WTC11 (cell line): ENCODE results near the gene ICAM1. TPM values are rescaled to one million over a fixed set of nuclear protein-coding genes. Genes with fewer than 3 reads are reported as not detected.

Experiments
- ATAC-seq: fragments of 200-7000 bp; cut with Tn5 transposase; 2 replicates; pipeline ENCODE4 v1.10.0; 2021; ENCODE audit warnings: mild to moderate bottlenecking, moderate library complexity
- CTCF ChIA-PET: fragments of 300-600 bp; sonication (Branson Sonifier 250); formaldehyde crosslinking; loops from one replicate; lab custom pipeline; 2021; ENCODE audit warnings: antibody characterized with exemption; lab: Charles Lee
- POLR2A ChIA-PET: fragments of 350-600 bp; sonication (Branson Sonifier 250); formaldehyde crosslinking; loops from one replicate; lab custom pipeline; 2021; ENCODE audit warnings: antibody characterized with exemption; lab: Charles Lee
- DNase-seq: peaks from one replicate; pipeline ENCODE4 v3.0.0; 2021; ENCODE audit warnings: low spot score
- H3K27ac Mint-ChIP-seq: 2 replicates; pipeline ENCODE4 v1.8.0; 2021; ENCODE audit warnings: mixed read lengths
- H3K27me3 Mint-ChIP-seq: 2 replicates; pipeline ENCODE4 v1.8.0; 2021; ENCODE audit warnings: low read depth, mild to moderate bottlenecking, moderate library complexity, mixed read lengths
- H3K36me3 Mint-ChIP-seq: 2 replicates; pipeline ENCODE4 v1.8.0; 2021; ENCODE audit warnings: mixed read lengths
- H3K4me1 Mint-ChIP-seq: 2 replicates; pipeline ENCODE4 v1.8.0; 2022; ENCODE audit warnings: mixed read lengths
- H3K4me3 Mint-ChIP-seq: 2 replicates; pipeline ENCODE4 v1.8.0; 2021; ENCODE audit warnings: mild to moderate bottlenecking, moderate library complexity, mixed read lengths
- H3K9me3 Mint-ChIP-seq: 2 replicates; pipeline ENCODE4 v1.8.0; 2021; ENCODE audit warnings: mixed read lengths
- ARID4B ChIP-seq: sonication (generic); formaldehyde crosslinking; IDR thresholded peaks from 2 replicates; pipeline ENCODE4 v1.8.0; 2023; ENCODE audit warnings: missing genetic modification reagents, mild to moderate bottlenecking, borderline replicate concordance
- ATF2 ChIP-seq: sonication (generic); formaldehyde crosslinking; IDR thresholded peaks from 2 replicates; pipeline ENCODE4 v1.8.1; 2022; ENCODE audit warnings: low read depth, missing genetic modification reagents, borderline replicate concordance
- CBFB ChIP-seq: sonication (generic); formaldehyde crosslinking; IDR thresholded peaks from 2 replicates; pipeline ENCODE4 v1.8.1; 2022; ENCODE audit warnings: mild to moderate bottlenecking, low read depth, missing genetic modification reagents
- E2F5 ChIP-seq: sonication (generic); formaldehyde crosslinking; IDR thresholded peaks from 2 replicates; pipeline ENCODE4 v1.8.1; 2022; ENCODE audit warnings: mild to moderate bottlenecking, moderate library complexity, missing genetic modification reagents
- EMX1 ChIP-seq: fragments of 250-450 bp; sonication (Bioruptor Pico); IDR thresholded peaks from 2 replicates; pipeline ENCODE4 v1.8.0; 2021; ENCODE audit warnings: mild to moderate bottlenecking
- FOXK1 ChIP-seq: sonication (generic); formaldehyde crosslinking; IDR thresholded peaks from 2 replicates; pipeline ENCODE4 v1.8.0; 2022; ENCODE audit warnings: mild to moderate bottlenecking, moderate library complexity, missing genetic modification reagents
- FOXP4 ChIP-seq: sonication (generic); formaldehyde crosslinking; IDR thresholded peaks from 2 replicates; pipeline ENCODE4 v1.8.0; 2022; ENCODE audit warnings: mild to moderate bottlenecking, missing genetic modification reagents
- GRHL2 ChIP-seq: fragments of 250-450 bp; sonication (Bioruptor Pico); IDR thresholded peaks from 2 replicates; pipeline ENCODE4 v1.8.0; 2022; ENCODE audit warnings: mild to moderate bottlenecking, moderate library complexity; ENCODE audit not compliant: insufficient replicate concordance, severe bottlenecking
- KAT7 ChIP-seq: sonication (generic); formaldehyde crosslinking; IDR thresholded peaks from 2 replicates; pipeline ENCODE4 v1.8.1; 2023; ENCODE audit warnings: missing genetic modification reagents, mild to moderate bottlenecking, borderline replicate concordance
- MAX ChIP-seq: sonication (generic); formaldehyde crosslinking; IDR thresholded peaks from 2 replicates; pipeline ENCODE4 v1.8.0; 2022; ENCODE audit warnings: mild to moderate bottlenecking, missing genetic modification reagents
- NFATC4 ChIP-seq: fragments of 250-450 bp; sonication (Bioruptor Pico); IDR thresholded peaks from 2 replicates; pipeline ENCODE4 v1.9.0; 2021; ENCODE audit warnings: mild to moderate bottlenecking
- NFYB ChIP-seq: sonication (generic); formaldehyde crosslinking; conservative IDR thresholded peaks from 2 replicates; pipeline ENCODE4 v1.8.0; 2022; ENCODE audit warnings: low read depth, missing genetic modification reagents
- NR3C1 ChIP-seq: sonication (generic); formaldehyde crosslinking; conservative IDR thresholded peaks from 2 replicates; pipeline ENCODE4 v1.8.1; 2023; ENCODE audit warnings: low read depth, mild to moderate bottlenecking, missing genetic modification reagents
- RORB ChIP-seq: fragments of 250-450 bp; sonication (Bioruptor Pico); IDR thresholded peaks from 2 replicates; pipeline ENCODE4 v1.9.0; 2021; ENCODE audit warnings: mild to moderate bottlenecking
- TEAD4 ChIP-seq: sonication (generic); formaldehyde crosslinking; IDR thresholded peaks from 2 replicates; pipeline ENCODE4 v1.8.0; 2022; ENCODE audit warnings: mild to moderate bottlenecking, missing genetic modification reagents
- ZBTB43 ChIP-seq: sonication (generic); formaldehyde crosslinking; IDR thresholded peaks from 2 replicates; pipeline ENCODE4 v1.8.1; 2023; ENCODE audit warnings: mild to moderate bottlenecking, missing genetic modification reagents
- ZNF138 ChIP-seq: sonication (generic); formaldehyde crosslinking; conservative IDR thresholded peaks from 2 replicates; pipeline ENCODE4 v1.8.1; 2022; ENCODE audit warnings: mild to moderate bottlenecking, moderate library complexity, missing genetic modification reagents
- ZNF317 ChIP-seq: sonication (generic); formaldehyde crosslinking; IDR thresholded peaks from 2 replicates; pipeline ENCODE4 v1.8.1; 2023; ENCODE audit warnings: low read depth, mild to moderate bottlenecking, moderate library complexity, missing genetic modification reagents, borderline replicate concordance
- ZNF416 ChIP-seq: fragments of 250-450 bp; sonication (Bioruptor Pico); IDR thresholded peaks from 2 replicates; pipeline ENCODE4 v1.9.0; 2021; ENCODE audit warnings: mild to moderate bottlenecking, inconsistent platforms
- ZNF423 ChIP-seq: fragments of 250-450 bp; sonication (Bioruptor Pico); IDR thresholded peaks from 2 replicates; pipeline ENCODE4 v2.1.2; 2022; ENCODE audit warnings: mild to moderate bottlenecking, moderate library complexity
- ZNF671 ChIP-seq: fragments of 250-450 bp; sonication (Bioruptor Pico); IDR thresholded peaks from 2 replicates; pipeline ENCODE4 v1.8.0; 2021; ENCODE audit warnings: mild to moderate bottlenecking
- total RNA-seq: library from RNA; stranded (reverse); gene quantifications from 3 replicates; pipeline ENCODE4 v1.2.3, GENCODE V29; 2021

ICAM1 gene
- total RNA-seq, 1 experiment from 2014 or later: 3.8 TPM

- TF ChIP-seq TEAD4 (CRISPR knock-in tag) (no peak), ZBTB43 (CRISPR knock-in tag) (no peak), CBFB (CRISPR knock-in tag) (no peak), RORB (no peak), ZNF416 (CRISPR knock-in tag) (no peak), NFYB (CRISPR knock-in tag) (peak; percentile 74), NFATC4 (CRISPR knock-in tag) (no peak)
- H3K27ac Mint-ChIP-seq: no peak overlapping the region
- H3K4me3 Mint-ChIP-seq: no peak overlapping the region
- ChIA-PET POLR2A (interaction anchor here (0.6 to 0.8 kb wide), 3 partner anchors 14 to 153 kb away, joined by 3 to 4 read pairs (median 3); partner anchors contain the start of gene TYK2), CTCF (interaction anchor here (0.5 to 3.6 kb wide), 16 partner anchors 8 to 190 kb away, joined by 3 to 43 read pairs (median 4); partner anchors contain the start of gene ICAM1)
- ATAC-seq (0 out of 2 replicates have a peak, but pooled peaks have one; percentile 5), DNase-seq (peak; percentile 52)
- peaks cover 10% of the 10 kb centered on the region for H3K4me1 Mint-ChIP-seq
- H3K36me3 Mint-ChIP-seq: peaks cover 8% of the 10 kb centered on the region
- H3K9me3 Mint-ChIP-seq: no peaks in the 10 kb centered on the region
- H3K27me3 Mint-ChIP-seq: no peaks in the 10 kb centered on the region; the same call in 1 of the 2 replicates
These were observed 43.6 kb upstream of the ICAM1 start for GRCh38 chr19:10227026-10227971.

- no peaks in the 10 kb centered on the region for H3K9me3 Mint-ChIP-seq
- ChIA-PET CTCF (interaction anchor here (0.5 to 3.6 kb wide), 24 partner anchors 8 to 177 kb away, joined by 3 to 43 read pairs (median 4); partner anchors contain the start of genes DNMT1, ICAM1 and ICAM5), POLR2A (interaction anchor here (0.8 kb wide), 1 partner anchor 61 kb away, joined by 4 read pairs; no protein-coding TSS in a partner anchor)
- no peak overlapping the region for H3K27ac Mint-ChIP-seq
- H3K36me3 Mint-ChIP-seq: peaks cover 5% of the 10 kb centered on the region
- ATAC-seq (no peak), DNase-seq (no peak)
- H3K27me3 Mint-ChIP-seq: no peaks in the 10 kb centered on the region; the same call in 1 of the 2 replicates
- H3K4me1 Mint-ChIP-seq: peaks cover 10% of the 10 kb centered on the region
- no peak overlapping the region for H3K4me3 Mint-ChIP-seq
- TF ChIP-seq FOXK1: no peak
- no peak for TF ChIP-seq FOXP4
- no peak for TF ChIP-seq EMX1 (CRISPR knock-in tag)
- TF ChIP-seq ZNF138: no peak
- TF ChIP-seq KAT7 (CRISPR knock-in tag): no peak
- no peak for TF ChIP-seq ATF2 (CRISPR knock-in tag)
- TF ChIP-seq ZNF317 (CRISPR knock-in tag): no peak
- no peak for TF ChIP-seq ZNF423 (CRISPR knock-in tag)
- TF ChIP-seq MAX (CRISPR knock-in tag): no peak
- TF ChIP-seq ZBTB43 (CRISPR knock-in tag): no peak
- TF ChIP-seq CBFB (CRISPR knock-in tag): no peak
- no peak for TF ChIP-seq ARID4B (CRISPR knock-in tag)
- TF ChIP-seq E2F5: no peak
- no peak for TF ChIP-seq NR3C1
- no peak for TF ChIP-seq ZNF671 (CRISPR knock-in tag)
- no peak for TF ChIP-seq GRHL2 (CRISPR knock-in tag)
These were observed 42.5 kb upstream of the ICAM1 start for GRCh38 chr19:10228393-10228792.
